Ecto neural progenitor cell (in vitro differentiated cells): Measurements from ENCODE around the gene STUM.
"Not testable (repeated sequence)": the region's sequence is repeated elsewhere in the genome, so short reads cannot be mapped to it uniquely, and the experiment has no call there.

Source experiments
- DNase-seq: peaks from one replicate; pipeline ENCODE4 v3.0.0-alpha.2; 2018; ENCODE audit warnings: low spot score

STUM gene

GRCh38 chr1:226581650-226582330 lies 33.2 kb downstream of the STUM start:
- DNase-seq = no peak

DNA sequence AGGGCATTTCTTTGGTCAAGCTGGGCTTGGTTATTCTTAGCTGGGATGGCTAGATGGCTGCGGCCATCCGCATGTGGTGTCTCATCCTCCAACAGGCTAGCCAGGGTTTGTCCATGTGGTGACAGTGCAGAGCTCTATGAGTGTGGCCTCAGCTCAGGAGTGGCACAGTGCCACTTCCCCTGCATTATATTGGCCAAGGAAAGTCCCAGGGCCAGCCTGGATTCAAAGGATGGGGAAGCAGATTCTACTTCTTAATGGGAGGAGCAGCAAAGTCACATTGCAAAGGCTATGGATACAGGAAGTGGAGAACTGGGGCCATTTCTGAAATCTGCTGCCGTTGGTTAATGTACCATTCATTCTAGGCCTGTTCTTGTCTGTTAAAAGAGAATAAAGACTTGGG lies 34.4 kb downstream of the STUM start:
- no peak for DNase-seq

DNA sequence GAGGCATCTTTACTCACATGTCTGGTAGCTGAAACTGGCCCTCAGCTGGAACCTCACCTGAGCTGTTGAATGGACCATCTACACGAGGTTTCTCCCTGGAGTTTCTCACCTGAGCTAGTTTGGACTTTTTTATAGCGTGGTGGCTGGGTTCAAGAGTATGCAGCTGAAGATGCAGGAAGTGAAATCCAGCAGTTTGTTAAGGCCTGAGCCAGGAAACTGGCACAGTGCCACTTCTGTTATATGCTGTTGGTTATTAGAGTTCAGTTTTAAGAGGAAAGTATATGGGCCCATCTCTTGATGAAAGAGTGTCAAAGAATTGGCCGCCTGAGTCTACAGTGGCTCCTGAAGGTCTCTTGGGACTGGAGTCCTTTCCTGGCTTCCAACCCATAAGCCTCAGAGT lies 35.6 kb downstream of the STUM start:
- no peak for DNase-seq

DNA sequence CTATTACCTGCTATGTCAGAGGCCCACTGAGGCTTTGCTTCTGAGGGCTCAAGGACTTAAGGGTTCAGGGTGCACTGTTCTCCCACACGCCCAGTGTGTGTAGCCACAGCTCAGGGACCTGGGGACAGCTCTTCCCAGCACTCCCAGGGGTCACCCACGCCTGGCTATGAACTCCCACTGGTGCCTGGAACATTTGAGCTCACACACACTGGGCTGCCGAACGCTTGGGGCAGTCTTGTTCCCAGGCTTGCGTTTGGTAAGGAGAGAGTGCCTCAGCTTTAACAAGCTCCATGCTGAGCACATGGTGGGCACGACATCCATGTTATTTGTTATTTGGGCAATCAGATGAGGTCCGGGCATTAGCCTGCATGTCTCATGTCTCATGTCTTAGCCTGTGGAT lies 37.6 kb downstream of the STUM start:
- no peak for DNase-seq

GRCh38 chr1:226586650-226587422 lies 38.3 kb downstream of the STUM start:
- DNase-seq = no peak

- no peak for DNase-seq
Observed at GRCh38 chr1:226588484-226588883, 39.9 kb downstream of the STUM start.

GRCh38 chr1:226589008-226589733 lies 40.6 kb downstream of the STUM start:
- no peak for DNase-seq

DNA sequence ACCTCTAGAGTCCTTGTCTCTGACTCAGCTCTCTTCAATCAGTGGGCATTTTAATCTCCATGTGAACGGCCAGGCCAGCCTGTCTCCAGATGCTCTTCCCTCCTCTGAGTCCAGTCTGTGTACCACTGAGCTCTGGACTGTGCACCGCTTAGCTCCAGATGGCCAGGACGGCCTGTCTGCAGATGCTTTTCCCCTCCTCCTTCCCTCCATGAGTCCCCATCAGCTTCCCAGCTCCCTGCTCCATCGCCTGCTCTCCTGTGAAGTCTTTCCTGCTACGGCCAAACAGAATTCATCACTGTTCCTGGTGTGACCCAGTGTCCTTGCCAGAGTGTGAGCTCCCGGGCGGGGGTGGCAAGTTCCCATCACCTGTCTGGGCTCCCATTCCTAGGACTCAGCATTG lies 42.0 kb downstream of the STUM start:
- DNase-seq = no peak

GRCh38 chr1:226593541-226593940 lies 45.0 kb downstream of the STUM start:
- DNase-seq = no peak

- DNase-seq = no peak
Observed at GRCh38 chr1:226596531-226597165, 48.1 kb downstream of the STUM start.

GRCh38 chr1:226597616-226598454 lies 49.3 kb downstream of the STUM start:
- DNase-seq = no peak

GRCh38 chr1:226598455-226598849 lies 49.9 kb downstream of the STUM start:
- no peak for DNase-seq

GRCh38 chr1:226598955-226599354 lies 50.4 kb downstream of the STUM start:
- not testable (repeated sequence) for DNase-seq

DNA sequence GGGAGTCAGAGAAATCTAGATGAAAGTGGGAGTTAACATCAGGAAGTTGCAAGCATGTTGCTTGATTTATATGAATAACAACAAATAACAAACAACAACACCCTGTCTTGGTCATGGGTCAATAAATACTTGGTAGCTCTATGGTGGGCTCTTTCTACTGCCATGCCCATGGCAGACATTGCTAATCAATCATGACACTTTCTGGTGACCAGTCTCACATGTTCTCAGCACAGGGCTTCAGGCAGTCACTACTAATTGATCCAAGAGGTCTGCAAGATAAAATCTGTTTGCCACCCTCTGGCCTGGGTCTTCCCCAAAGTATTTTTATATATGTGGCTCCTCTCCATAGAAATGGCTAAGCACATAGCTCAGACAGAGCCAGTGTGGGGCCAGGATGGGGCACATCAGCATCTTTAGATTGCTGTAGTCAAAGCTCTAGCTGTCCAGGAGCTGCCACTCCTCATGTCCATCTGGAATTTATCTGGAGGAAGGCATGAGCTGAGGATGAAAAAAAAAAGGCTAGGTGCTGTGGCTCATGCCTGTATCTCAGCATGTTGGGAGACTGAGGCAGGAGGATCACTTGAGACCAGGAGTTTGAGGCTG lies 51.2 kb downstream of the STUM start:
- DNase-seq = no peak

DNA sequence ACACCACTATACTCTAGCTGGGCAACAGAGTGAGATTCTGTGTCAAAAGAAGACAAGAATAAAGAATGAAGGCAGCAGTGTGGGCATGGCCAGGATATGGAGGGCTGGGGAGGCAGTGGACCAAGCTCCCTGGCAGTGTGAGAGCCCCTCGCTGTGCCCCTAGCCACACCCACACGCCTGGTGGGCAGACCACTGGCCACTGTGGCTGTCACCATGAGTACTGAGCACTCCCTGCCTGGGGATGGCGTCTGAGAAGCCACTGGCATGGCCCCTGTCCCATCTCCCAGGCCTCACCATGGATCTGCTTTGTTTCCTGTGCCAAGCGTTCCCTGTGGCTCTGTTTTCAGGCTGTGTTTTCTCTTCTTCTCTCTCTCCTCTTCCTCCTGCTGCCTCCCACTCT lies 51.7 kb downstream of the STUM start:
- DNase-seq = no peak

GRCh38 chr1:226601456-226601855 lies 52.9 kb downstream of the STUM start:
- DNase-seq = no peak

DNA sequence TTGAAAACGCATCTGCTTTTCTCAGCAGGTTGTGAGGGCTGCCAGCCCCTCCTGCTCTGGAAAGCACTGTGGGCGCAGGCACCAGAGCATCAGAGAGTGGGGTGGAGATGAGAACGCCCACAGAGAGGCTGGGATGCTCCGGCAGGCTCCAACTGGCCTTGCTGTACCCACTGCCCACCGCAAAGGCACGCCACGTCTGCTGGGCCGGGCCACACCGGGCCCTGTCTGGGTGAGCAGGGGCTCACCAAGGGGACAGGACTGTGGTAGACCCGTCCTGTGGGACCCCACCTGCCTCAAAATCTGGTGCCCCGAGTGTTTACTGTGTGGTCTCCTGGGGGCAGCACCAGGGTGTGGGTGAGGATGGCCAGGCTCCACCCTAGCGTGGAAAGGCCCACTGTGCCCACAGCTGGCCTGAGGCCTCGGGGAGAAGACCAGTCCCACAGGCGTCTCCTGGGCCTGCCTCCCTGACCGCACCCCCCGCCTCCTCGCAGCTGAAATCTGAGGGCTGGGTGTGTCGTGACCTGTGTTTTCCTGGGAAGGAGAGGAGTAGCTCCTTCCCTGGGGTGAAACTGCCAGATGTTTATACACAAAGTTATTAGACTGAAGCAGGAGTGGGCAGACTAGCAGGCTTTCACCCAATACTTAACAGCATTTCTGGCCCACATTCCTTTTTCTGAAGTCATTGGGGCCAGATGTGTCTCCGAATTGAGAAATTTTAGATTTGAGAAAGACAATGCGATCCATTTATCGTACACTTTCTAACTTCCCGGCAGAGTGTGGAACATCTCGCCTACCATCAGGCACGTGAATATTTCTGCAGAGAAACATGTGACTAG lies 53.8 kb downstream of the STUM start:
- DNase-seq = no peak

GRCh38 chr1:226603022-226603857 lies 54.7 kb downstream of the STUM start:
- DNase-seq = no peak

GRCh38 chr1:226603858-226604559 lies 55.4 kb downstream of the STUM start:
- DNase-seq = no peak
